HepG2 (cell line): ENCODE results near the gene CASKIN1. TPM values are rescaled to one million over a fixed set of nuclear protein-coding genes. Genes with fewer than 3 reads are reported as not detected.
A peak's percentile ranks its signal among the peaks of the same experiment; 100 is the strongest.

Experiments
- FOXP1 ChIP-seq, 2 experiments: fragments of 450-650 bp in 1 of 2; IDR thresholded peaks; 2 replicates each; pipeline ENCODE4 v1.6.1; 2017 to 2018; ENCODE audit warnings: antibody characterized with exemption in 1 of 2
- MAFK ChIP-seq, 2 experiments: IDR thresholded peaks in 1 of 2; conservative IDR thresholded peaks in 1 of 2; 2 replicates each; pipeline ENCODE4 v1.6.1; 2011; ENCODE audit warnings: improper control_type of control experiment in 2 of 2, low read length in 2 of 2
- NFE2 ChIP-seq: sonication (generic); formaldehyde crosslinking; IDR thresholded peaks from 2 replicates; pipeline ENCODE4 v1.4.0; 2020; ENCODE audit warnings: missing genetic modification reagents
- RELA ChIP-seq: sonication (generic); formaldehyde crosslinking; IDR thresholded peaks from 2 replicates; pipeline ENCODE4 v1.4.0; 2020; ENCODE audit warnings: missing genetic modification reagents
- SIX1 ChIP-seq: sonication (generic); formaldehyde crosslinking; IDR thresholded peaks from 2 replicates; pipeline ENCODE4 v1.4.0; 2020; ENCODE audit warnings: missing genetic modification reagents, borderline replicate concordance
- SIX4 ChIP-seq: sonication (generic); formaldehyde crosslinking; IDR thresholded peaks from 2 replicates; pipeline ENCODE4 v1.4.0; 2020; ENCODE audit warnings: missing genetic modification reagents
- SUZ12 ChIP-seq: fragments of 150-350 bp; IDR thresholded peaks from 2 replicates; pipeline ENCODE4 v1.6.1; 2014; ENCODE audit warnings: low read depth, low read length
- TBX2 ChIP-seq: sonication (generic); formaldehyde crosslinking; IDR thresholded peaks from 2 replicates; pipeline ENCODE4 v1.5.0; 2020; ENCODE audit warnings: missing genetic modification reagents, mild to moderate bottlenecking, borderline replicate concordance
- ZBTB21 ChIP-seq: sonication (generic); formaldehyde crosslinking; IDR thresholded peaks from 2 replicates; pipeline ENCODE4 v1.4.0; 2020; ENCODE audit warnings: missing genetic modification reagents
- ZBTB8A ChIP-seq: sonication (generic); formaldehyde crosslinking; IDR thresholded peaks from 2 replicates; pipeline ENCODE4 v1.4.0; 2020; ENCODE audit warnings: mild to moderate bottlenecking, low read depth, missing genetic modification reagents, borderline replicate concordance
- ZC3H4 ChIP-seq: sonication (generic); formaldehyde crosslinking; IDR thresholded peaks from 2 replicates; pipeline ENCODE4 v1.4.0; 2020; ENCODE audit warnings: missing genetic modification reagents, borderline replicate concordance
- ZEB1 ChIP-seq: IDR thresholded peaks from 2 replicates; pipeline ENCODE4 v1.6.1; 2012; ENCODE audit warnings: mild to moderate bottlenecking, low read depth, inconsistent platforms; ENCODE audit not compliant: insufficient replicate concordance
- ZMYM3 ChIP-seq: sonication (generic); formaldehyde crosslinking; IDR thresholded peaks from 2 replicates; pipeline ENCODE4 v1.5.1; 2020; ENCODE audit warnings: mild to moderate bottlenecking, missing genetic modification reagents
- ZNF180 ChIP-seq: sonication (generic); formaldehyde crosslinking; IDR thresholded peaks from 2 replicates; pipeline ENCODE4 v1.4.0; 2020; ENCODE audit warnings: low read depth, missing genetic modification reagents, borderline replicate concordance
- ZNF329 ChIP-seq: sonication (generic); formaldehyde crosslinking; IDR thresholded peaks from 2 replicates; pipeline ENCODE4 v1.9.0; 2021; ENCODE audit warnings: low read depth, mild to moderate bottlenecking, missing genetic modification reagents
- ZNF33A ChIP-seq: sonication (generic); formaldehyde crosslinking; IDR thresholded peaks from 2 replicates; pipeline ENCODE4 v1.5.1; 2020; ENCODE audit warnings: missing genetic modification reagents, mild to moderate bottlenecking, moderate library complexity, borderline replicate concordance
- ZNF33B ChIP-seq: sonication (generic); formaldehyde crosslinking; IDR thresholded peaks from 2 replicates; pipeline ENCODE4 v1.5.1; 2020; ENCODE audit warnings: mild to moderate bottlenecking, missing genetic modification reagents
- ZNF577 ChIP-seq: sonication (generic); formaldehyde crosslinking; IDR thresholded peaks from 2 replicates; pipeline ENCODE4 v1.4.0; 2020; ENCODE audit warnings: mild to moderate bottlenecking, low read depth, missing genetic modification reagents, borderline replicate concordance
- ZZZ3 ChIP-seq: sonication (generic); formaldehyde crosslinking; IDR thresholded peaks from 2 replicates; pipeline ENCODE4 v1.4.0; 2020; ENCODE audit warnings: missing genetic modification reagents, mild to moderate bottlenecking, borderline replicate concordance
- polyA plus RNA-seq, 8 experiments: library from polyadenylated mRNA; depleted of rRNA in 3 of 8; stranded (reverse) in 7 of 8; unstranded in 1 of 8; fragments of >200 nt; fragmentation: Illumina TruSeq in 4 of 8; extraction: Trizol in 4 of 8; gene quantifications; 2 replicates each; pipeline versions ENCODE4 v1.2.1 to v1.2.3, GENCODE V29; 2011 to 2016; ENCODE audit warnings: low read depth in 4 of 8, missing spikeins in 1 of 8, mixed read lengths in 1 of 8; ENCODE audit not compliant: insufficient read depth in 1 of 8
- total RNA-seq, 5 experiments: library from RNA; depleted of rRNA; stranded (reverse); fragments of >200 nt; fragmentation: Illumina TruSeq; extraction: Trizol; gene quantifications; 2 replicates each; pipeline ENCODE4 v1.2.3, GENCODE V29; 2016; ENCODE audit warnings: low read depth in 1 of 5
- TF ChIP-seq, protein P1 (sequence below): sonication (generic); formaldehyde crosslinking; IDR thresholded peaks from 2 replicates; pipeline ENCODE4 v1.4.0; 2020; ENCODE audit warnings: missing genetic modification reagents
- TF ChIP-seq, protein P2 (sequence below): sonication (generic); formaldehyde crosslinking; IDR thresholded peaks from 2 replicates; pipeline ENCODE4 v1.9.0; 2022; ENCODE audit warnings: low read depth, missing genetic modification reagents
- TF ChIP-seq, protein P3 (sequence below): sonication (generic); formaldehyde crosslinking; IDR thresholded peaks from 2 replicates; pipeline ENCODE4 v1.5.0; 2020; ENCODE audit warnings: mild to moderate bottlenecking, missing genetic modification reagents
- TF ChIP-seq, protein P4 (sequence below): sonication (generic); formaldehyde crosslinking; IDR thresholded peaks from 2 replicates; pipeline ENCODE4 v1.4.0; 2020; ENCODE audit warnings: missing genetic modification reagents, mild to moderate bottlenecking, borderline replicate concordance

Gene CASKIN1
- total and polyA plus RNA-seq, 2 of the 13 experiments (the other 11 are each of a cell fraction or from before 2014, with no cell fraction given): 1.2 to 2.2 TPM

DNA sequence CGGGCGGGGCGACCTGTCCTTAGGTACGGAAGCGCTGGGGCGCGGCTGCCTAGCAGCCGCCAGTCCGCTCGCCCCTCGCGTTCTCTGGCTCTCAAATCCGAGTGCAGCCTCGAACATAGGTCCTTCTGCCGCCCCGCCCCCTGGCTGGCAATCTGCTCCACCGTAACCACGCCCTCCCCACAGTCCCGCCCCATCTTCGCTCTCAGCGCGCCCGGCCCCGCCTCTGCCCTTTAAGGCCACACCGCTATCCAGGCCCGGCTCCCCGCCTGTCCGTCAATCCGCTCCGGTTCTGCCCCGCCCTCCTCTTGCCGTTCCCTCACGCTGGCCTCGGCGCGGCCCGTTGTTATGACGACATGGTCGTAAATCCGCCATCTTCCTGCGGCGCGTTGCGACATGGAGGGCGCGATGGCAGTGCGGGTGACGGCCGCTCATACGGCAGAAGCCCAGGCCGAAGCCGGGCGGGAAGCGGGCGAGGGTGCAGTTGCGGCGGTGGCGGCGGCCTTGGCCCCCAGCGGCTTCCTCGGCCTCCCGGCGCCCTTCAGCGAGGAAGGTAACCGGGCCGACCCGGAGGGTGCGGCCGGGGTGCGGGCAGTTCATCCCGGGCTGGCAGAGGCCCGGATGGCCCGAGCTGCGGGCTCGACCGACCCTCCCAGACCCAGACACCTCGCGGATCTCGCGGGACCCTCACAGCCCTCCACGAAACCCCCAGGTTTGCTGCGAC lies 27.0 kb upstream of the CASKIN1 start, which contains the start of gene E4F1 (continued):
- TF ChIP-seq, protein P1, sequence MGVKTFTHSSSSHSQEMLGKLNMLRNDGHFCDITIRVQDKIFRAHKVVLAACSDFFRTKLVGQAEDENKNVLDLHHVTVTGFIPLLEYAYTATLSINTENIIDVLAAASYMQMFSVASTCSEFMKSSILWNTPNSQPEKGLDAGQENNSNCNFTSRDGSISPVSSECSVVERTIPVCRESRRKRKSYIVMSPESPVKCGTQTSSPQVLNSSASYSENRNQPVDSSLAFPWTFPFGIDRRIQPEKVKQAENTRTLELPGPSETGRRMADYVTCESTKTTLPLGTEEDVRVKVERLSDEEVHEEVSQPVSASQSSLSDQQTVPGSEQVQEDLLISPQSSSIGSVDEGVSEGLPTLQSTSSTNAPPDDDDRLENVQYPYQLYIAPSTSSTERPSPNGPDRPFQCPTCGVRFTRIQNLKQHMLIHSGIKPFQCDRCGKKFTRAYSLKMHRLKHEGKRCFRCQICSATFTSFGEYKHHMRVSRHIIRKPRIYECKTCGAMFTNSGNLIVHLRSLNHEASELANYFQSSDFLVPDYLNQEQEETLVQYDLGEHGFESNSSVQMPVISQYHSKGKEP (CRISPR knock-in tag): no peak
- TF ChIP-seq SIX4 (CRISPR knock-in tag) (no peak), MAFK (conservative IDR thresholded peaks at IDR 0.05 in 1 of 2, IDR thresholded peaks at IDR 0.05 in 1 of 2; ENCODE audit: low read length in 2 of 2) (no peak), ZZZ3 (CRISPR knock-in tag) (peak; percentile 87; the same call in 1 of the 2 replicates), ZNF33A (CRISPR knock-in tag) (no peak), ZMYM3 (peak; percentile 68; the same call in 1 of the 2 replicates), ZNF180 (CRISPR knock-in tag) (0 out of 2 replicates have a peak, but pooled peaks have one; percentile 75), FOXP1 (IDR thresholded peaks at IDR 0.05) (no peak), FOXP1 (CRISPR knock-in tag; IDR thresholded peaks at IDR 0.05) (no peak), SUZ12 (no peak), ZNF329 (CRISPR knock-in tag) (no peak), ZC3H4 (no peak), RELA (no peak), SIX1 (CRISPR knock-in tag) (0 out of 2 replicates have a peak, but pooled peaks have one; percentile 10), TBX2 (CRISPR knock-in tag) (peak; percentile 95), ZBTB8A (CRISPR knock-in tag) (peak; percentile 22; the same call in 1 of the 2 replicates), ZNF577 (CRISPR knock-in tag) (no peak), ZEB1 (no peak), NFE2 (CRISPR knock-in tag) (no peak), ZBTB21 (CRISPR knock-in tag) (peak; percentile 84), ZNF33B (CRISPR knock-in tag) (no peak)
- TF ChIP-seq, protein P2, sequence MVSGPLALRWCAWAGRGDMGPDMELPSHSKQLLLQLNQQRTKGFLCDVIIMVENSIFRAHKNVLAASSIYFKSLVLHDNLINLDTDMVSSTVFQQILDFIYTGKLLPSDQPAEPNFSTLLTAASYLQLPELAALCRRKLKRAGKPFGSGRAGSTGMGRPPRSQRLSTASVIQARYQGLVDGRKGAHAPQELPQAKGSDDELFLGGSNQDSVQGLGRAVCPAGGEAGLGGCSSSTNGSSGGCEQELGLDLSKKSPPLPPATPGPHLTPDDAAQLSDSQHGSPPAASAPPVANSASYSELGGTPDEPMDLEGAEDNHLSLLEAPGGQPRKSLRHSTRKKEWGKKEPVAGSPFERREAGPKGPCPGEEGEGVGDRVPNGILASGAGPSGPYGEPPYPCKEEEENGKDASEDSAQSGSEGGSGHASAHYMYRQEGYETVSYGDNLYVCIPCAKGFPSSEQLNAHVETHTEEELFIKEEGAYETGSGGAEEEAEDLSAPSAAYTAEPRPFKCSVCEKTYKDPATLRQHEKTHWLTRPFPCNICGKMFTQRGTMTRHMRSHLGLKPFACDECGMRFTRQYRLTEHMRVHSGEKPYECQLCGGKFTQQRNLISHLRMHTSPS (CRISPR knock-in tag): no peak
- TF ChIP-seq, protein P3, sequence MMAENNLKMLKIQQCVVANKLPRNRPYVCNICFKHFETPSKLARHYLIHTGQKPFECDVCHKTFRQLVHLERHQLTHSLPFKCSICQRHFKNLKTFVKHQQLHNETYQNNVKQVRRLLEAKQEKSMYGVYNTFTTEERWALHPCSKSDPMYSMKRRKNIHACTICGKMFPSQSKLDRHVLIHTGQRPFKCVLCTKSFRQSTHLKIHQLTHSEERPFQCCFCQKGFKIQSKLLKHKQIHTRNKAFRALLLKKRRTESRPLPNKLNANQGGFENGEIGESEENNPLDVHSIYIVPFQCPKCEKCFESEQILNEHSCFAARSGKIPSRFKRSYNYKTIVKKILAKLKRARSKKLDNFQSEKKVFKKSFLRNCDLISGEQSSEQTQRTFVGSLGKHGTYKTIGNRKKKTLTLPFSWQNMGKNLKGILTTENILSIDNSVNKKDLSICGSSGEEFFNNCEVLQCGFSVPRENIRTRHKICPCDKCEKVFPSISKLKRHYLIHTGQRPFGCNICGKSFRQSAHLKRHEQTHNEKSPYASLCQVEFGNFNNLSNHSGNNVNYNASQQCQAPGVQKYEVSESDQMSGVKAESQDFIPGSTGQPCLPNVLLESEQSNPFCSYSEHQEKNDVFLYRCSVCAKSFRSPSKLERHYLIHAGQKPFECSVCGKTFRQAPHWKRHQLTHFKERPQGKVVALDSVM (CRISPR knock-in tag): 0 out of 2 replicates have a peak, but pooled peaks have one; percentile 36
- TF ChIP-seq, protein P4, sequence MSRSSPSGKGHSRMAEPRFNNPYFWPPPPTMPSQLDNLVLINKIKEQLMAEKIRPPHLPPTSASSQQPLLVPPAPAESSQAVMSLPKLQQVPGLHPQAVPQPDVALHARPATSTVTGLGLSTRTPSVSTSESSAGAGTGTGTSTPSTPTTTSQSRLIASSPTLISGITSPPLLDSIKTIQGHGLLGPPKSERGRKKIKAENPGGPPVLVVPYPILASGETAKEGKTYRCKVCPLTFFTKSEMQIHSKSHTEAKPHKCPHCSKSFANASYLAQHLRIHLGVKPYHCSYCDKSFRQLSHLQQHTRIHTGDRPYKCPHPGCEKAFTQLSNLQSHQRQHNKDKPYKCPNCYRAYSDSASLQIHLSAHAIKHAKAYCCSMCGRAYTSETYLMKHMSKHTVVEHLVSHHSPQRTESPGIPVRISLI: no peak
